DMS 273 (cell line): ENCODE measurements around the gene KCNMA1.

Experiments used
- DNase-seq: peaks from one replicate; lab custom pipeline; 2025; ENCODE audit not compliant: unreplicated experiment; lab: John Stamatoyannopoulos, UW

Gene KCNMA1

GRCh38 chr10:77147871-77148270, 489.7 kb downstream of the KCNMA1 start:
- no peak for DNase-seq

- no peak for DNase-seq
Measured at GRCh38 chr10:77146712-77147336, 490.8 kb downstream of the KCNMA1 start.

GRCh38 chr10:77144656-77145055, 493.0 kb downstream of the KCNMA1 start:
- DNase-seq: no peak

- no peak for DNase-seq
Measured at GRCh38 chr10:77139252-77140160, 498.1 kb downstream of the KCNMA1 start.

- DNase-seq: no peak
Measured at GRCh38 chr10:77138541-77138940, 499.1 kb downstream of the KCNMA1 start.

GRCh38 chr10:77135555-77135954, 502.1 kb downstream of the KCNMA1 start:
- DNase-seq: no peak

GRCh38 chr10:77131214-77131613, 506.4 kb downstream of the KCNMA1 start:
- DNase-seq: no peak

GRCh38 chr10:77127243-77127642, 510.4 kb downstream of the KCNMA1 start:
- no peak for DNase-seq

GRCh38 chr10:77125231-77125630, 512.4 kb downstream of the KCNMA1 start:
- no peak for DNase-seq

- no peak for DNase-seq
Measured at GRCh38 chr10:77123330-77123729, 514.3 kb downstream of the KCNMA1 start.

GRCh38 chr10:77121829-77122228, 515.8 kb downstream of the KCNMA1 start:
- no peak for DNase-seq

GRCh38 chr10:77120666-77121376, 516.8 kb downstream of the KCNMA1 start:
- no peak for DNase-seq

- no peak for DNase-seq
Measured at GRCh38 chr10:77120012-77120411, 517.6 kb downstream of the KCNMA1 start.

- no peak for DNase-seq
Measured at GRCh38 chr10:77118603-77119282, 518.9 kb downstream of the KCNMA1 start.

GRCh38 chr10:77117501-77117900, 520.1 kb downstream of the KCNMA1 start:
- DNase-seq: no peak

GRCh38 chr10:77116904-77117303, 520.7 kb downstream of the KCNMA1 start:
- no peak for DNase-seq

GRCh38 chr10:77114181-77114821, 523.3 kb downstream of the KCNMA1 start:
- no peak for DNase-seq

- DNase-seq: peak; percentile 42
Measured at GRCh38 chr10:77111611-77112550, 525.7 kb downstream of the KCNMA1 start.

GRCh38 chr10:77110757-77111156, 526.9 kb downstream of the KCNMA1 start:
- no peak for DNase-seq
